Measurements from ENCODE around the gene UNC5C.

The UNC5C gene

DNA sequence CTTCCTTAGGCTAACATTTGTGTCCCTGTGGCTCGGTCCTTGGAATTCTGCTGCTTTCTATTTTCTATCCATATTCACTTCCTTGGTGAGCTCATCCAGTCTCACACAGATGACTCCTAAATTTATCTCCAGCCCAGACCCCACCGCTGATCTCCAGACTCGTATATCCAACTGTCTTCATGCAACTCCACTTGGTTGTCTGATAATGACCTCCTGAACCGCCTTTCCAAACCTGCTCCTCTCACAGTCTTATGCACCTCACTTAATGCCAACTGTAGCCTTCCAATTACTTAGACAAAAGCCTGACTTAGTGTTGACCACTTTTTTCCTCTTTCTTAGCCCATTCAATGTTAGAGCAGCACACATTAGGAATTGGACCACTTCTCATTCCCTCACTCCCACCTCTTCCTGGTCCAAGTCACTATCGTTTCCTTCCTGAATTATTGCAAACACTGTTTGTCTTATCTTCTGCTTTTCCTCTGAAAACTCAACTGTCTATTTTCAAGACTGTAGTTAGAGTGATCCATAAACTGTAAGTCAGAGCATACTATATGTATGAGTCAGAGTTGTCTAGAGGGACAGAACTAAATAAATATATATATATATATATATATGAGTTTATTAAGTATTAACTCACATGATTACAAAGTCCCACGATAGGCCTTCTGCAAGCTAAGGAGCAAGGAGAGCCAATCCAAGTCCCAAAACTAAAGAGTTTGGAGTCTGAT, 292.5 kb downstream of the UNC5C start:
- DNase-seq: no peak

DNA sequence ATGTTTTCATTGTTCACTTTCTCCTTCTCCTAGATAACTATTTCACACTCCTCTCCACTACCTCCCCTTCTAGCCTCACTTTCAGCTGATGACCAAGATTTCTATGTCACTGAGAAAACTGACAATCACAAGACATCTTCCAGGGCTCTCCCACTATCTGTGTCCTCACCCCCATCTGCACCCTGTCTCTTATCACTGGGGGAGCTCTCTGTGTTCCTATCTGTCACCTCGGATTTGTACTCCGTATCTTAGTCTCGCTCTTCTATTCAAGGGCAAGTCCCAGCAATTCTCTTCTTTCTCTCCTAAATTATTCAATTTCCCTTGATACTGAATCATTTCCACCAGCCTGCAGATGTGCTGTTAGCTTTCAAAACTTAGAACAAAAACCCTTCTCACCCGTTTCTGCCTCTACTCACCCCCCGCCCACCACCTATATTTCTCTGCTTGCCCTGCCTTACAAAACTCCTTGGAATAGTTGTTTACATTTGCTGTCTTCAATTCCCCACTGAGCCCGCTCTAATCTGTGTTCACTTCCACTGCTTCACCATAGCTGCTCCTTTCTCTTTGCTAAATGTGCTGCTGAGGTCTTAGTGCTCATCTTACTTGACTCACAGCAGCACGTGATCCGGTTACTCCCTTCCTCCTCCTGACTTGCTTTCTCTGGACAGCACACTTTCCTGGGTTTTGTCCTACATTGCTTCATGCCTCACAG, 293.2 kb downstream of the UNC5C start:
- DNase-seq: no peak

- no peak for DNase-seq
These were observed 297.2 kb downstream of the UNC5C start for GRCh38 chr4:95251568-95251967.

DNA sequence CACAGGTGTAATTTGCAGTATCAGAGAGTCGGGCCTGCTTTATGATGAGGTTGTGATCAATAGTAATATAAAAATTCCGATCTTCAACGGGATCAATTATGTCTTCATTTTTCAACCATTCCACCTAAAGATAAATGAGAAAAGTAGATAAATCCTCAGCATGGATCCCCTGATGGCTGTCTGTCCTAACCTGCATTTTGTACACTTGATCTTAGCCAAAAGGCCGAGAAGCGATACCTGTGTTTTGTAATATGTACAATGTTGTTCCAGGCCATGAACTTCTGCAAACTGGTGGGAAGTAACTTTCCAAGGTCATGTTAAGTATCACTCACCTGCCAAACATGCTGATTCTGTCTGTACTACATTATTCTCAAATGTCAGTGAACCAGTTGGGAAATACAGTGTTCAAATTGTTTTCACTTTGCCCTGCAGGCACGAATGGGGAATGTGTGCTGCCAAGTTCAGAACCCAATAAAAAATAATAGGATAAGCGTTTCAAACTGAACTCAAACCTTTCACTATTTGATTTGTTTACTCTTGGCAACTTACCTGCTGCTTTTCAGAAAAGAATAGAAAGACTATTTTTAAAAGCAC, 298.1 kb downstream of the UNC5C start:
- no peak for DNase-seq

DNA sequence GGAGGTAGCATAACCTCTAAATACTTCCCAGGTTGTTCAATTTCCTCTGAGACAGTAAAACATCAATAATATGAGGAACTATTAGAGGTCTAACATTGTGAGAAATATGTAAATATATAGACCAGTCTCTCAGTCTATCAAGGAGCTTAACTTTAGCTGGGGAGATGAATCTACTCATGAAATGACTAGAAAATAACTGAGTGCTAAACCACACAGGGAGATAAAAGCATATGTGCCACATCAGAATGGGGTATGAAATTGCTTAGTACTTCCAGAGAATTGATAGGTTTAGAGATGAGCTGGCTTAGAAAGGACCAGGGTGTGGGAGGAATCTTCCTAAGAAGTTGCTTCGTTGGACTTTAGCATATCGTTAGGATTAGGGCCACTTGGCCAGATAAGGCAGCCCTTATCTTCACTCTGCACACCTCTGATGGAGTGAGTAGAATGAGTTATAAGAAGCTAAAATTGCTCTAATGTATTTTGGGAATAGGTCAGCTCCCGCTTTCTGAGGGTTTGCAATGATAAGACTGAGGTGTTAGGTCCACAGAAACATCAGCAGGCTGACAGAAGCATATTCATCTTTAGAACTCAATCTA, 299.2 kb downstream of the UNC5C start:
- DNase-seq: no peak

DNA sequence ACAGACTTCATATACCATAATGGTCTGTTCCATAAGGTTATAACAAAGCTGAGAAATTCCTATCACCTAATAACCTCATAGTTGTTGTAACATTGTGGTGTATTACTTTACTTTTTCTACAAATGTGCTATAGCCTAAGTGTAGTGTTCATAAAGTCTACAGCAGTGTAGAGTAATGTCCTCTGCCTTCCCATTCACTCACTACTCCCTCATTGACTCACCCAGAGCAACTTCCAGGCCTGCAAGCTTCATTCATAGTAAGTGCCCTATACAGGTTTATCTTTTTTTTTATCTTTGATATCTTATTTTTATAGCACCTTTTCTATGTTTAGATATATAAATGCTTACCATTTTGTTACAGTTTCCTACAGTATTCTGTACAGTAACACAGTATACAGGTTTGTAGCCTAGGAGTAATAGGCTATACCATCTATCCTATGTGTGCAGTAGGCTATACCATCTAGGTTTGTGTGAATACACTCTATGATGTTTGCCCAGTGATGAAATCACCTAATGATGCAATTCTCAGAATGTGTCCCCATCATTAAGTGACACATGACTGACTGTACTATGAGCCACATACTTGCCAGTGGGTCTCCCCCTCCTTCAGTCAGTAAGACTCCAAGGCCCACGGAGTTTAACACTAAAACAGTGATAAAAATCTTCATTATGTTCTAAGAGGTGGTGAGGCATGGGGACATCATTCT, 299.9 kb downstream of the UNC5C start:
- DNase-seq: no peak

DNA sequence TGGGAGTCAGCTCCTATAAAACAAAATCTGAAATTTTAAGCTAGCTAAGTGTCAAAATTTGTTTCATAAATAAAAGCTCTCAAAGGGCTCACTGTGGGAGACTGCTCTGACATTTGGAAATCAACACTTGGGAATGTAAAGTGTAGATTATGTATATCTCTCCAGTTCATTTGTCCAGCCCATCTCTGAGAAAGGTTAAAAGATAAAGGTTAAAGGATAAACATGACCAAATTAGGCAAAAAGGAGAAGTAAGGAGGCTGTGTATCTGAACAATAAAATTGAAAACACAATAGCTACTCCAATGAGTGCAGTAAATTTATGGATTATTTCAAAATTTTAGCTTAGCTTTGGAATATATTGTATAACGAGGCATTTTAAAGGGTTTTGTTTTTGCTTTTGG, 304.9 kb downstream of the UNC5C start:
- no peak for DNase-seq

DNA sequence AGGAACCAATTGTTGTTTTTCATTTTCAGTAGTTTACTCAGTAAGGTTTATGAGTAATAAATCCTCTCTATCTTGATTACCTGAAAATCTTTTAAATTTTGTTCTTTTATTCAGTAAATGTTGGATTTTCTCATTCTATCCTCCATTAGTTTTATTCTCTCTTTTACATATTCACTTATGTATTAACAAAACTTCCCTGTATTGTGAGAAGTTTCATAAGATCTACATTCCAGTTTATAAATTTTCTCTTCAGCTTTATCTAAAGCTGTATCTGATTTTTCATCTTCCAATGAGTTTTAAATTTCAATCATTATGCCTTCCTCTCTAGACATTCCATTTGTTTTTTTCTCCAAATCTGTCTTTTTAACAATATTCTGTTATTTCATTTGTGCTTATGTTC, 310.2 kb downstream of the UNC5C start:
- DNase-seq: no peak

DNA sequence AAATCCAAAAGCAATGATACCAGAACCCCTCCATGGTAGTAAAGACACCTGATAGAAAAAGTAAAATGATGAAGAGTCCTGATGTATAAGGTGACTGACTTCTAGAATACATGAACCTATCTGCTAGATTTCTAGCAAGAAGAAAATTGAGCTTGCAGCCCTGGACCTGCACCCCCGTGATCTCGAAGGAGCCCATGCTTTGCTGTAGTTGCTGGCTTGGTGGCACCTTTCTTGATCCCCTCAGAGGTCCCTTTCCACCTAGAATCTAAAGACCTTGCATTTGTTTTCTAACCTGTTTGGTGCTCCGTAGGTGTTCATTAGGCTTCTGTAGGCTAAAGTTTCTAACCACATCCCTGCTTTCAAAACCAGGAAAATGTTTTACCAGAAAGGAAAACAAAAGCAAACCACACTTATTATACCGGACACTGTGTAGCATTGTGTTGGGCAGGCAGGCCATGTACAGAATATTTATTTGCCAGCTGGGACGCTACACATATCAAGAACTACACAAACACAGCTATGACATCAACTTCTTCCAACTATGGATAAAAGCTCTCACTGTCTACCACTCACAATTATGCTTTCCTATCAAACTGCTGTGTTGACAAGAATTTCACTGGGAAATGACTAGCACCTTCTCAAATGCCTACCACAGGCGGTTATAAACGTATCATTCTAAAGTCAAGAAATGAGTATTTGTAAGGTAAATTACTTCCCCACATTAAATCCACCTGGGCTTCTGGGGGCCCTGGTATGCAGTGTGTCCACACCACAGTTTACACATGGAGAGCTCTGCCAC, 316.2 kb downstream of the UNC5C start:
- no peak for DNase-seq

GRCh38 chr4:95231681-95232080, 317.1 kb downstream of the UNC5C start:
- DNase-seq: no peak

- DNase-seq: no peak
These were observed 322.9 kb downstream of the UNC5C start for GRCh38 chr4:95225849-95226248.

DNA sequence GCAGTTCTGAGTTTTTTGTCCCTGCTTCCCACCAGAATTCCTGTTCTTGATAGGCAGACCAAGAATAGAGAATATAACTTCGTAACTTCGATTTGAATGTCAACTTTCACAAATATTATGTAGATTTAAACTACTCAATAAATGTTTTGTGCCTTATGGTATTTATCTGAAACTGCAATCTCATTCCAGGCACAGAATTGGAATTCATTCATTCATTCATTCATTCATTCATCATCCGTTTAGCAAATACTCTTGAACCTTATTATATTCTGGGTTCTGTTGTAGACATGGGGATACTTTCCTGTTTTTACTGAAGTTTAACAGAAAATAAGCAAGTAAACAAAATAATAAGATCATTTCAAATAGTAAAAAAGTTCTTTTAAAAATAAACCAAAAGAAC, 324.4 kb downstream of the UNC5C start:
- no peak for DNase-seq

DNA sequence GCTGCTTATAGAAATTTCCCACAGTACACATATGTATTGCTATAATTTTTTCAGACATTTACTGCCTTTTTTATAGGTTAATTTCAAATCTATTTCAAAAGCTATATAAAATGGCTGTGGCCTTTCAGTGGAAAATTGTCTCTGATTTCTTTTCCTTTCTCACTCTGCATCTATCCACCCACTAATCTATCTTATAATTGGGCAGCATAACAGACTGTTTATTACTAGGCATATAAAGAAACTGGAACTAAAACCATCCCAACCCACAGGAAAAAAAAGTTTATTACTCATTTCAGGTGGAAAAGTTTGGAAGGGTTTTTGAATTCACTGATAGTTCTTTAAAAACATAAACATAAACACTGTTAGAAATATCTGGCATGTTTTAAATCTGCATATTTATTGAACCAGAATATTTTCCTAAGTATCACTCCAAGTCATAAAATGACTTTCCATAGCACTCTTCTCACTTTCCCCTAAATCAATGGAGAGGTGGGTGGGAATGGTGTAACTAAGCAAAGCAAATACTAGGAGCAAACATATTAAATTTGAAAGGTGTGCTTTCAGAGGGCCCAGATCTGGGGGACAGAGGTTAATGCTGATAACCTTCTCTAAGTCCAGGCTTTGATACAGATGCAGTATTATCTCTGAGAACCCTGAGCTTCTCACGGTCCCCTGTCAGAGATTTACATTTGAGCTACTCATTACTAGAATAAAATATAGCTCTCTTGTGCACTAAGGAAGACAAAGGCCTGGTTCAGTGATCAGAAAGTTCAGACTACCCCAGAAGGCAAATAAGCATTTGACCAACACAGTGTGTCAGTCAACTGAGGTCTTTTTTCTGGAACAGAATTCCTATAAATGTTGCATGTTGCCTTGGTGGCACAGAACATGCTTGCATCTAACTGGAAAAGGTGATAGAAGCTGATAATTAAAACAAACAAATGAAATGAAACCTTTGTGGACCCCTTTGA, 328.3 kb downstream of the UNC5C start:
- DNase-seq: no peak

DNA sequence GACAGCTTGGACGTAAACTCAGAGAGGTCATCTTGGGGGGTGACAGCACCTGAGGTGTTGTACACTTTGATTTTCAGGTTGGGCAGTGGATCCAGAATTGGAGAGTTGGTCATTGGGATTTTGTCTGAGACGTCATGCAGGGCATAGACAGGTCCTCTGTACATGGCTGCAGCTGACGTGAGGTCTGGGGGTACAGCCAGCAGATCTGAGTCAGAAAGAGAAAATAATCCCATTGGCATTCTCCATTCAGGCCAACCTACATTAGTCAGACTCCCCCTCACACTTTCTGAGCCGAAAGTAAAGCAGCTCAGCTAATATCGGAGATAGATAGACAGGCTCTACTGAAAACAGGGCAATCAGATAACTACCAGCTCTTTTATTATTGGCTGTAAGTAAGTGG, 329.7 kb downstream of the UNC5C start:
- no peak for DNase-seq

- no peak for DNase-seq
These were observed 331.6 kb downstream of the UNC5C start for GRCh38 chr4:95217197-95217596.

DNA sequence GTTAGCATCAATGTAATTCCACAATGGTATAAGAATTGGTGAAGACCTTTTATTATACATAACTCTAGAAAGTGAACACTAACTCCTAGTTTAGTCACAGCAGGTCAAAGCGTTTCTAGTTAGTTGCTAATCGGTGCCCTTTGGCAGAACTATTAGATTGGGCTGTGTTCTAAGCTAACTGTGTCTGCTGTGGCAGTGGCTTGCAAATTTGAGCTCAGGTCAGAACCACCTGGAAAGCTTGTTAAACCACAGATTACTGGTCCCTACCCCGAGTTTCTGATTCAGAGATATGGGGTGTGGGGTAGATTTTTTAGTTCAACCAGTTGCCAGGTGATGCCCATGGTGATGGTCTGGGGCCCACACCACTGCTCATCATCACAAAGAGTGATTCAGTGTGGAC, 332.1 kb downstream of the UNC5C start:
- no peak for DNase-seq

DNA sequence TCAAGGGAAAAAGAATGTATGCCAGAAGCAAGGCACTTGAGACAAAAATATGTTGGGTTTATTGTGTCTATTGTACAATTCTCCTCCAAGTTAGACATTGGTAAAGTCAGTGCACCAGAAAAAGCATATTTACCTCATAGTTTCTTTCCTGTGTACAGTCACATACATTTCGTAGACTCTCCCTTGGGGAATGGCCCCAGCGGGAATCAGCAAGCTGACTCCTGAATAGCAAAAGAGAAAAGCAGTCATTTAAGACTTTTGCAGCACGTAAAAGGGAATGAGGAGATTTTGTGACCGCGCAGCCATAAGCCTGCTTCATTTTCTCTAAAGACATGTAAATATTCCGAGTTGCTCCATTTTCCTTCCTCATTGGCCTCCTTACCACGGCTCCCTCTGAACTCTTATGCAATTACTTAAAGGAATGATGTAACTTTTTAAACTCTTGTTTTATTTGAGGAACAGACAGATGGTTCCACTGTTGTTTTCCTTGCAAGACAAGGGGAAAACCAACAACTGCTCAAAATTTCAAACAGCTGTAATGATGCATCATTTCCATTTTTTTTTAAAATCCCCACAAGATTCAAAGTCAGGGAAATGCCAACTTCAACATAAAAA, 332.7 kb downstream of the UNC5C start:
- no peak for DNase-seq

- DNase-seq: no peak
These were observed 333.7 kb downstream of the UNC5C start for GRCh38 chr4:95215043-95215442.

DNA sequence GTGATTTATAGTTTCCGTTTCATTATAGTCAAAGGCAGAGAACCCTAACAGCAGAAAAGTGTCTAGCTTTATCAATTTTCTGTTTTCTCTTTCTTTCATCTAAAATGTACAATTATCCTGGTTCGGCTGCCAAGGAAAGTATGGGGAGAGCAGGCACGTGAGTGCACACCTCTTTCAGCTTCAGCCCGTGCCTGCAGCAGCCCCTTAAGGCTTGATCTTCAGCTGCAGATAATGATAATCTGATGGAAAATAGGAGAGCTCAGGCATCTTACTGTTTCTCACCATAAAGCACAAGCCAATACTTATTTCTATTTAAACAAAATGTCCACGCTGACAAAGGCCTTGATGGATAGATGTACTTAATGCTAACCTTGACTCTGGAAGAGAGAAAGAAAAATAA, 334.4 kb downstream of the UNC5C start:
- DNase-seq: no peak

DNA sequence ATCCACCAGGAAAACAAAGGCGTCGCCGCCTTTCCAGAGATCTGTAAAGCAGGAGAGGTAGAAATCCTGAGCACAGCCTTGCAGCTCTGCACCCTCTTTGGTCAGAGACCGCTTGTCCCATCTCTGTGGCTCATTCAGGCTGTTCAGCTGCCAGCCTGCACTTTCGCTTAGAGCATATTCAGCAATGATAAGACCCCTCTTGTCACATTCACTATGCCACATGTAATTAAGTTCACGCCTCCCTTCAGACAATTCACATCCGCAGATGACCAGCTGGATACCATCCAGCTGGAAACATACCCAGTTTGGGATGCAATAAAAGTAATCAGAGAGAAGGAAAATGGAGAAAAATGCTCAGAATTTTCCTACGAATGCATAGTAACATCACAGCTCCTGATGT, 335.4 kb downstream of the UNC5C start:
- no peak for DNase-seq

- no peak for DNase-seq
These were observed 336.1 kb downstream of the UNC5C start for GRCh38 chr4:95212692-95213091.

Data from right hindlimb (tissue), 1 donor.